ENCODE results near the gene SIGLECL1.

The SIGLECL1 gene

DNA sequence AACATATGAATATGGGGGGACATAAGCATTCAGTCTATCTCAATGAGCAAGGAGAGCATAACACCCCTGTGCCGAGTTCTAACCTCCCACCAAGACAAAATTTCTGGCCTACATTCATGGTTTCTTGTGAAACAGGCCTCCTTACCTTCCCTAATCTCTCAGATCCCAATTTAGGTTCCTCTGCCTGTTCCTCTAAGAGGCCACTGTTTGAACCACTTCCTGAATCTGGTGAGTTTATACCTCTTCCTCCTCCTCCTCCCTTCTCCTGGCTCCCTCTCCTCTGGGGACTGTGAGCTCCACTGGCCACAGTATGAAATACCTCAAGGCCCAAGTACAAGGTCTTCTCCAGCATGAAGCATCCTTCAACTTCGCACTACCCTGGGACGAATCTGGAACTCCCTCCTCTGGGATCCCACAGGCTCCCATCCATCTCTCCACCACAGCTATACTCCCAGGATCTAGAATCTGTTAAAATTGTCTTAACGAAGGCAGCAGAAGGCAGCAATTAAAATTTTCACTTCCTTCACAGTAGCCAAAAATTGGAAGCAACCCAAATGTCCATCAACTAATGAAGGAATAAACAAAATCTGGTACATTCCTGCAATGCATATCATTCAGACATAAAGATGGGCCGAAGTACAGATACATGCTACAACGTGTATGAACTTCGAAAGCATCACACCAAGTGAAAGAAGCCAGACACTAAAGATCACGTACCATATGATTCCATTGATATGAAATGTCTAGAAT is 7.8 kb upstream of the SIGLECL1 start:
- H3K27me3 ChIP-seq (replicated peaks; ENCODE audit: control insufficient read depth, insufficient read depth, low read length): peaks cover 2% of the 10 kb centered on the region; the same call in 1 of the 2 replicates
- DNase-seq (ENCODE audit: extremely low read depth, insufficient read length): no peak

DNA sequence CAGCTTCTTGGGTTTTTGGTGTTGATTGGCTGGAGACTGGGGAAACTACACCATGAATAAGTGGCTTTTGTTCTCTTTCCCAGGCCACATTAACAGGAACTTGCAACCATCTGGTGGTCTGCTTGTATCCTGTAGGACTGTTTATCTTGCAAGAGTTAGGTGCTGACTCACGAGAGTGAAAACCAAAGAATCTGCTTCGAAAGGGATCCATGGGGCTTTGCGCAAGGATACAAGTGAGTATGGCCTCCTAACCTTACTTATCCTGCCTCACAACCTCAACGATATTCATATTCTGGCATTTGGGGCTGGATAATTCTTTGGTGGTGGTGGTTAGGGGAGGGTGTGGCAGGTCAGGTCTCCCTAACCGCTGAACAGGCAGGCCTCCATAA is 4.7 kb upstream of the SIGLECL1 start:
- DNase-seq (ENCODE audit: extremely low read depth, insufficient read length): no peak

More for the DNA sequence above, 7.8 kb upstream of the SIGLECL1 start:
- no peaks in the 10 kb centered on the region for H3K36me3 ChIP-seq (ENCODE audit: control insufficient read depth, insufficient read depth, low read length)
- H3K4me3 ChIP-seq (replicated peaks; ENCODE audit: low read depth, low read length): no peak overlapping the region
- TF ChIP-seq, protein P1, sequence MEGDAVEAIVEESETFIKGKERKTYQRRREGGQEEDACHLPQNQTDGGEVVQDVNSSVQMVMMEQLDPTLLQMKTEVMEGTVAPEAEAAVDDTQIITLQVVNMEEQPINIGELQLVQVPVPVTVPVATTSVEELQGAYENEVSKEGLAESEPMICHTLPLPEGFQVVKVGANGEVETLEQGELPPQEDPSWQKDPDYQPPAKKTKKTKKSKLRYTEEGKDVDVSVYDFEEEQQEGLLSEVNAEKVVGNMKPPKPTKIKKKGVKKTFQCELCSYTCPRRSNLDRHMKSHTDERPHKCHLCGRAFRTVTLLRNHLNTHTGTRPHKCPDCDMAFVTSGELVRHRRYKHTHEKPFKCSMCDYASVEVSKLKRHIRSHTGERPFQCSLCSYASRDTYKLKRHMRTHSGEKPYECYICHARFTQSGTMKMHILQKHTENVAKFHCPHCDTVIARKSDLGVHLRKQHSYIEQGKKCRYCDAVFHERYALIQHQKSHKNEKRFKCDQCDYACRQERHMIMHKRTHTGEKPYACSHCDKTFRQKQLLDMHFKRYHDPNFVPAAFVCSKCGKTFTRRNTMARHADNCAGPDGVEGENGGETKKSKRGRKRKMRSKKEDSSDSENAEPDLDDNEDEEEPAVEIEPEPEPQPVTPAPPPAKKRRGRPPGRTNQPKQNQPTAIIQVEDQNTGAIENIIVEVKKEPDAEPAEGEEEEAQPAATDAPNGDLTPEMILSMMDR (IDR thresholded peaks at IDR 0.05; ENCODE audit: insufficient read depth, low read length, poor library complexity, severe bottlenecking): no peak

DNA sequence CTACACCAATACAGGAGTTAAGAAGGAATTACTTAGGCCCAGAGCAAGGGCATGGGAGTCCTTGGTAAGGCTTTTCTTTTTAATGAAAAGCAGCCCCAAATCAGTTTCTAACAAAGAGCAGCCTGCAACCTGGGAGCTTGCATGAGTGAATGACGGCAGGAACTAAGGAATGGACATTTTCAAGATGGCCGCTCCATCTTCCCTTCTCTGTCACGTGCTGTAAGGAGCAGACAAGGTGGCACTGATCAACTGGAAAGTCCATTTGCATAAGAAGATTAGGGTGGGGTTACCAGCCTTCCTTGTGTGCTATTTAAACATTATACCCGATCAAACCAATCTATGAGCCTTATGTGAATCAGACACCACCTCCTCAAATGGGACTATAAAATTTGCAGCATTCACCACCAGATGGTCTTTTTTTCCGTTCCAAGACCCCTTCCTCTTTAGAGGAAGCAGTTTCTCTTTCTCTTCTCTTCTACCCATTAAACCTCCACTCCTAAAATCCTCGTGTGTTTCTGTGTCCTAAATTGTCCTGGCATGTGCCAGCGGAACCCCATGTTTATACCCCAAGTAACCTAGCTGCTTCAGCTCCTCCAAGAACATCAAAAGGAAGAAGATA is 2.8 kb upstream of the SIGLECL1 start:
- H3K36me3 ChIP-seq (ENCODE audit: control insufficient read depth, insufficient read depth, low read length): no peaks in the 10 kb centered on the region
- H3K27me3 ChIP-seq (replicated peaks; ENCODE audit: control insufficient read depth, insufficient read depth, low read length): no peaks in the 10 kb centered on the region
- H3K4me3 ChIP-seq (replicated peaks; ENCODE audit: low read depth, low read length): no peak overlapping the region
- TF ChIP-seq, protein P1 (IDR thresholded peaks at IDR 0.05; ENCODE audit: insufficient read depth, low read length, poor library complexity, severe bottlenecking): no peak
- no peak for DNase-seq (ENCODE audit: extremely low read depth, insufficient read length)

More for the DNA sequence above, 4.7 kb upstream of the SIGLECL1 start:
- Histone ChIP-seq H3K4me3 (replicated peaks; ENCODE audit: low read depth, low read length) (no peak overlapping the region), H3K27me3 (replicated peaks; ENCODE audit: control insufficient read depth, insufficient read depth, low read length) (no peaks in the 10 kb centered on the region), H3K36me3 (ENCODE audit: control insufficient read depth, insufficient read depth, low read length) (no peaks in the 10 kb centered on the region)
- TF ChIP-seq, protein P1 (IDR thresholded peaks at IDR 0.05; ENCODE audit: insufficient read depth, low read length, poor library complexity, severe bottlenecking): no peak

DNA sequence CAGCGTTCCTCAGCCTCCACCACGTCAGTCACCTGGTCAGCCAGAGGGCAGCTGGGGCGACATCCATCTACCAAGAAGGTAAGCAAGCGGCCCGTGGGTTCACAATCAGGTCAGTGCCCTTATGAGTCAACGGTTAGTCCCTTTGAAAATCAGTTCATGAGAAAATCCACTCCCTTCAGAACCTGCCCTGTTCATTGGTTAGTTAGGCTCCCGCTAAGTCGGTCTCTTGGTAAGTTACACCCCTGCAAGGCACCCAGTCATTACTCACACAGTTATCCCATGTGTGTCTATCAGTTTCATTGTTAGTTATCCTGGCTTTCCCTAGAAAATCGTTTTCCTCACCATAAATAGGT is 564 bp downstream of the SIGLECL1 start:
- Histone ChIP-seq H3K27me3 (replicated peaks; ENCODE audit: control insufficient read depth, insufficient read depth, low read length) (no peaks in the 10 kb centered on the region), H3K4me3 (replicated peaks; ENCODE audit: low read depth, low read length) (no peak overlapping the region), H3K36me3 (ENCODE audit: control insufficient read depth, insufficient read depth, low read length) (no peaks in the 10 kb centered on the region)
- no peak for DNase-seq (ENCODE audit: extremely low read depth, insufficient read length)
- TF ChIP-seq, protein P1 (IDR thresholded peaks at IDR 0.05; ENCODE audit: insufficient read depth, low read length, poor library complexity, severe bottlenecking): no peak

DNA sequence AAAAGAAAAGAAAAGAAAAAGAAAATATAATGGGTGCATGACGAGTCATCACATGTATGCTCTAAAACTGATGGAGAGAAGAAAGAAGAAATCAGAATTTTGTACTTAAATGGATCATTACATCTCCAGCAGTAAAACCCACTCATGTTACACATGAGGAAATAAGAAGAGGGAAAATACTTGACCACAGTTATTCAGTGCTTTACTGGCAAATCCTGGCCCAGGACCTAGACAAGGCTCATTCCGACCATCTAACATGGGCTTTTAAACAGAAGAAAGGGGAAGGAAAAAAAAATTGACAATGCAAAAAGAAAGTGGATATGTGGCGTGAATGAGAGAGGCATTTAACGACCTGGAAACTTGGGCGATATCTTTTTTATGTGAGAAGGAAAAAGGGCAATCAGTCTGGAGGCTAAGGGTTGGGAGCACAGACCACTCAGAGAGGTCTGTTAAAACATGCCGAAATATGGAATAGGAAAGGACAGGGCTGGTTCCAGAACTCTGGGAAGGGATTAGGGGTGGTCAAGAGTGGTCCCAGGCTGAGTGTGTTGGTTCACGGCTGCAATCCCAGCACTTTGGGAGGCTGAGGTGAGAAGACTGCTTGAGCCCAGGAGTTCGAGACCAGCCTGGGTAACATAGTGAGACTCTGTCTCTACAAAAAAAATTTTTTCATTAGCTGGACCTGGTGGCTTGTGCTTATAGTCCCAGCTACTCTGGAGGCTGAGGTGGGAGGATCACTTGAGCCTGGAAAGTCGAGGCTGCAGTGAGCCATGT is 1.6 kb downstream of the SIGLECL1 start:
- DNase-seq (ENCODE audit: extremely low read depth, insufficient read length): no peak

More for the DNA sequence above, 1.6 kb downstream of the SIGLECL1 start:
- no peaks in the 10 kb centered on the region for H3K27me3 ChIP-seq (replicated peaks; ENCODE audit: control insufficient read depth, insufficient read depth, low read length)
- no peak overlapping the region for H3K4me3 ChIP-seq (replicated peaks; ENCODE audit: low read depth, low read length)
- TF ChIP-seq, protein P1 (IDR thresholded peaks at IDR 0.05; ENCODE audit: insufficient read depth, low read length, poor library complexity, severe bottlenecking): no peak
- H3K36me3 ChIP-seq (ENCODE audit: control insufficient read depth, insufficient read depth, low read length): no peaks in the 10 kb centered on the region
